CD4-positive, alpha-beta T cell (primary cell): ENCODE data around the gene HLA-DRB1. TPM values are rescaled to one million over a fixed set of nuclear protein-coding genes. Genes with fewer than 3 reads are reported as not detected.
"Not testable (repeated sequence)": the region's sequence is repeated elsewhere in the genome, so short reads cannot be mapped to it uniquely, and the experiment has no call there.

Experiments used
- ATAC-seq: fragments of 200-7000 bp; cut with Tn5 transposase; one replicate; pipeline ENCODE4 v1.10.0; 2022; ENCODE audit warnings: mild to moderate bottlenecking; ENCODE audit not compliant: poor library complexity
- CTCF ChIA-PET: fragments of 350-600 bp; sonication (Branson Sonifier 250); formaldehyde crosslinking; loops from one replicate; lab custom pipeline; 2021; ENCODE audit warnings: antibody characterized with exemption, inconsistent platforms; lab: Charles Lee
- POLR2A ChIA-PET: fragments of 350-600 bp; sonication (Branson Sonifier 250); formaldehyde crosslinking; loops from one replicate; lab custom pipeline; 2021; ENCODE audit warnings: antibody characterized with exemption, inconsistent platforms; lab: Charles Lee
- DNase-seq, 14 experiments: peaks; one replicate each; pipeline ENCODE4 v3.0.0-alpha.2; 2013 to 2020; ENCODE audit warnings: mixed read lengths in 2 of 14
- H3K27ac ChIP-seq, 2 donors: one replicate each; pipeline versions ENCODE4 v1.5.1 to v1.7.0; 2013; ENCODE audit warnings: low read length in 2 of 2, low read depth in 1 of 2, mild to moderate bottlenecking in 1 of 2
- H3K27me3 ChIP-seq, 2 experiments: 1 replicate in 1 of 2; 2 replicates in 1 of 2; pipeline versions ENCODE4 v1.6.1 to v1.7.0; 2013; ENCODE audit warnings: low read length in 2 of 2, control low read depth in 1 of 2, mild to moderate bottlenecking in 1 of 2, moderate library complexity in 1 of 2; ENCODE audit not compliant: insufficient read depth in 2 of 2, control insufficient read depth in 1 of 2
- H3K36me3 ChIP-seq: one replicate; pipeline ENCODE4 v1.6.1; 2013; ENCODE audit warnings: low read length, control low read depth; ENCODE audit not compliant: insufficient read depth
- H3K4me1 ChIP-seq: one replicate; pipeline ENCODE4 v1.6.1; 2013; ENCODE audit warnings: low read length, control low read depth; ENCODE audit not compliant: insufficient read depth
- H3K4me3 ChIP-seq: one replicate; pipeline ENCODE4 v1.5.1; 2013; ENCODE audit warnings: mild to moderate bottlenecking, low read length, moderate library complexity
- H3K9me3 ChIP-seq, 2 experiments: 1 replicate in 1 of 2; 2 replicates in 1 of 2; pipeline versions ENCODE4 v1.6.1 to v1.7.0; 2013; ENCODE audit warnings: low read length in 2 of 2, mild to moderate bottlenecking in 2 of 2, control low read depth in 1 of 2, moderate library complexity in 1 of 2; ENCODE audit not compliant: control insufficient read depth in 1 of 2, insufficient read depth in 1 of 2
- H3K27ac Mint-ChIP-seq: one replicate; pipeline ENCODE4 v1.8.0; 2020; ENCODE audit warnings: mixed read lengths
- H3K27me3 Mint-ChIP-seq: one replicate; pipeline ENCODE4 v1.8.0; 2021; ENCODE audit warnings: mixed read lengths
- H3K36me3 Mint-ChIP-seq: one replicate; pipeline ENCODE4 v1.8.0; 2021; ENCODE audit warnings: low read depth, mixed read lengths
- H3K4me1 Mint-ChIP-seq: one replicate; pipeline ENCODE4 v1.8.0; 2021; ENCODE audit warnings: low read depth, mixed read lengths
- H3K4me3 Mint-ChIP-seq: one replicate; pipeline ENCODE4 v1.8.0; 2020; ENCODE audit warnings: mild to moderate bottlenecking, mixed read lengths
- H3K9me3 Mint-ChIP-seq: one replicate; pipeline ENCODE4 v1.8.0; 2020; ENCODE audit warnings: mixed read lengths
- intact Hi-C, 2 experiments: fragments of 100-400 bp; cut with DNase I in 1 of 2; cut with micrococcal nuclease in 1 of 2; formaldehyde crosslinking; loops; one replicate each; pipeline versions ENCODE4 v1.15.1 to v1.9.0; 2023 to 2025; cut with DNase I, micrococcal nuclease
- total RNA-seq, 174 experiments: library from RNA in 2 of 174; stranded (reverse) in 2 of 174; gene quantifications; one replicate each; pipeline ENCODE4 v1.2.3 and lab custom pipeline; 2021 to 2026
- TF ChIP-seq, protein P1 (sequence below): fragments of 200-600 bp; IDR thresholded peaks from one replicate; pipeline ENCODE4 v1.8.0; 2022; ENCODE audit warnings: antibody characterized with exemption, mild to moderate bottlenecking

HLA-DRB1 gene
- total RNA-seq, 2 experiments from 2014 or later, result 31.3 to 33.6 TPM

DNA sequence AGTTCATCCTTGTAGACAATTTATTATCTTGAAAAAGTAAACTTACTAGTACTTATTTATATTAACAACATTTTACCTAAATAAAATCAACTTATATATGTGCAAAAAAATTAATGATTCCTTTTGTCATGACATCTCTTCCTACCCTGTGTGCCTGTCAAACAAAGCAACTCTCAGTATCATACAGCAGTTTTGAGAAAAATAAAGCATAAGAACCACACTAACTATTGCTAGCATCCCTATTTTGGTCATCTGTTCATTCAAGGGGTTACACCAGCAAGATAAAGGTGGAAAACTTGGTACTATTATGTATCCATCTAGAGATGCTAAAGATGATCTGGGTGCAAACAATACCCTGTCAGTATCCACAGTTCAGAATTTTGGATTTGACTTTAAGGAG is 7.4 kb upstream of the HLA-DRB1 start:
- Mint-ChIP-seq H3K36me3 (no peaks in the 10 kb centered on the region), H3K27ac (no peak overlapping the region), H3K4me3 (no peak overlapping the region), H3K9me3 (peaks cover 4% of the 10 kb centered on the region), H3K4me1 (no peaks in the 10 kb centered on the region), H3K27me3 (no peaks in the 10 kb centered on the region)
- H3K4me3 ChIP-seq, result no peak overlapping the region
- no peaks in the 10 kb centered on the region for H3K9me3 ChIP-seq
- no peak overlapping the region for H3K27ac ChIP-seq
- ChIA-PET POLR2A (no interaction called here), CTCF (no interaction called here)
- ATAC-seq, result no peak
- TF ChIP-seq, protein P1, sequence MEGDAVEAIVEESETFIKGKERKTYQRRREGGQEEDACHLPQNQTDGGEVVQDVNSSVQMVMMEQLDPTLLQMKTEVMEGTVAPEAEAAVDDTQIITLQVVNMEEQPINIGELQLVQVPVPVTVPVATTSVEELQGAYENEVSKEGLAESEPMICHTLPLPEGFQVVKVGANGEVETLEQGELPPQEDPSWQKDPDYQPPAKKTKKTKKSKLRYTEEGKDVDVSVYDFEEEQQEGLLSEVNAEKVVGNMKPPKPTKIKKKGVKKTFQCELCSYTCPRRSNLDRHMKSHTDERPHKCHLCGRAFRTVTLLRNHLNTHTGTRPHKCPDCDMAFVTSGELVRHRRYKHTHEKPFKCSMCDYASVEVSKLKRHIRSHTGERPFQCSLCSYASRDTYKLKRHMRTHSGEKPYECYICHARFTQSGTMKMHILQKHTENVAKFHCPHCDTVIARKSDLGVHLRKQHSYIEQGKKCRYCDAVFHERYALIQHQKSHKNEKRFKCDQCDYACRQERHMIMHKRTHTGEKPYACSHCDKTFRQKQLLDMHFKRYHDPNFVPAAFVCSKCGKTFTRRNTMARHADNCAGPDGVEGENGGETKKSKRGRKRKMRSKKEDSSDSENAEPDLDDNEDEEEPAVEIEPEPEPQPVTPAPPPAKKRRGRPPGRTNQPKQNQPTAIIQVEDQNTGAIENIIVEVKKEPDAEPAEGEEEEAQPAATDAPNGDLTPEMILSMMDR, result no peak
- no peaks in the 10 kb centered on the region for H3K27me3 ChIP-seq
- intact Hi-C loops, result no loop called here
- DNase-seq, result no peak
- no peaks in the 10 kb centered on the region for H3K4me1 ChIP-seq
- H3K36me3 ChIP-seq, result no peaks in the 10 kb centered on the region

DNA sequence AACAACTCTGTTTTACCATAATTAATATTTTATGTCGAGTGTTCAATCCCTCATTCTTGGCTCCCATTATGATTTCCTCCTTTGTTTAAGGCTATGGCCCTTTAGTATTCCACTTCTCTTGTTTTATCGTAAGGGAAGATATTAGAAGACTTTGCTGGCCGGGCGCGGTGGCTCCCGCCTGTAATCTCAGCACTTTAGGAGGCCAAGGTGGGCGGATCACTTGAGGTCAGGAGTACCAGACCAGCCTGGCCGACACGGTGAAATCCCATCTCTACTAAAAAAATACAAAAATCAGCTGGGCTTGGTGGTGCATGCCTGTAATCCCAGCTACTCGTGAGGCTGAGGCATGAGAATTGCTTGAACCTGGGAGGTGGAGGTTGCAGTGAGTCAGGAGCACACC is 1.1 kb upstream of the HLA-DRB1 start:
- H3K36me3 Mint-ChIP-seq, H3K27ac ChIP-seq, DNase-seq, H3K4me3 Mint-ChIP-seq, H3K9me3 Mint-ChIP-seq, H3K9me3 ChIP-seq, CTCF ChIA-PET, H3K27me3 Mint-ChIP-seq, H3K27me3 ChIP-seq, H3K27ac Mint-ChIP-seq, intact Hi-C loops, H3K4me1 ChIP-seq, H3K4me1 Mint-ChIP-seq, H3K36me3 ChIP-seq, ATAC-seq, POLR2A ChIA-PET, H3K4me3 ChIP-seq: not testable (repeated sequence)

GRCh38 chr6:32588156-32588555 is 1.5 kb downstream of the HLA-DRB1 start:
- Histone ChIP-seq H3K4me1 (no peaks in the 10 kb centered on the region), H3K9me3 (no peaks in the 10 kb centered on the region), H3K4me3 (no peak overlapping the region), H3K27me3 (no peaks in the 10 kb centered on the region), H3K36me3 (no peaks in the 10 kb centered on the region), H3K27ac (no peak overlapping the region)
- DNase-seq (no peak), ATAC-seq (no peak)
- CTCF ChIA-PET, result no interaction called here
- H3K36me3 Mint-ChIP-seq, result no peaks in the 10 kb centered on the region
- POLR2A ChIA-PET, result no interaction called here
- no peak overlapping the region for H3K4me3 Mint-ChIP-seq
- H3K9me3 Mint-ChIP-seq, result no peaks in the 10 kb centered on the region
- H3K27ac Mint-ChIP-seq, result no peak overlapping the region
- peaks cover 13% of the 10 kb centered on the region for H3K4me1 Mint-ChIP-seq
- TF ChIP-seq, protein P1, result no peak
- H3K27me3 Mint-ChIP-seq, result peaks cover 3% of the 10 kb centered on the region
- intact Hi-C loops, result no loop called here

DNA sequence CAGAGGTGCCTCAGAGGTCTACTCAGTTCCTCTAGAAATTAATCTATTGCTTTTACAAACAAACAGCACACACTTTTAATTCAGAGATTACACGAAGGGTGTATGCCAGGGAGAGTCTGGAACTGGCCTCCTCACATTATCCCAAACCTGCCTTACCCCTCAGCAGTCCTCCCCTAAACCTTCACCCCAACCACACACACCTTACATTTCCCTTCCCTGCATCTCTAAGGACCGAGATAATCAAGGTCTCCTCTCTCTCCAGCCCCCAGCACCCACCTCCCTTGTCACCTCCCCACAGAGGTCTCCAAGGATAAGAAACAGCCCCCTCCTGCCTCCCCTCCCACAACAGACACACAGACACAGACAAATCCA is 6.1 kb downstream of the HLA-DRB1 start:
- H3K4me1 Mint-ChIP-seq, result peaks cover 22% of the 10 kb centered on the region
- CTCF ChIA-PET, result no interaction called here

More for the DNA sequence above, 6.1 kb downstream of the HLA-DRB1 start:
- Mint-ChIP-seq H3K4me3 (peak overlapping the region; percentile 88), H3K27me3 (no peaks in the 10 kb centered on the region), H3K27ac (peak overlapping the region; percentile 72), H3K9me3 (no peaks in the 10 kb centered on the region), H3K36me3 (no peaks in the 10 kb centered on the region)
- intact Hi-C loops, result loop anchor here in 1 of 2 experiments (2.0 kb wide), 1 partner anchor 31 kb away; no protein-coding TSS in a partner anchor
- no peaks in the 10 kb centered on the region for H3K36me3 ChIP-seq
- H3K27me3 ChIP-seq, result no peaks in the 10 kb centered on the region
- TF ChIP-seq, protein P1, result no peak
- H3K9me3 ChIP-seq, result no peaks in the 10 kb centered on the region
- H3K27ac ChIP-seq, result no peak overlapping the region
- ATAC-seq (no peak), DNase-seq (no peak)
- peaks cover 3% of the 10 kb centered on the region for H3K4me1 ChIP-seq
- POLR2A ChIA-PET, result interaction anchor here (0.8 to 1.4 kb wide), 3 partner anchors 39 to 389 kb away, joined by 3 to 6 read pairs (median 4); no protein-coding TSS in a partner anchor
- H3K4me3 ChIP-seq, result no peak overlapping the region
